GM12864 (cell line): ENCODE measurements around the gene PSMD13.

ENCODE experiments used
- DNase-seq: peaks from one replicate; pipeline ENCODE4 v3.0.0-alpha.2; 2011; ENCODE audit warnings: low read depth
- H3K4me3 ChIP-seq: 2 replicates; pipeline ENCODE4 v1.5.1; 2011; ENCODE audit warnings: mild to moderate bottlenecking, low read depth, low read length, control low read depth
- TF ChIP-seq, protein P1 (sequence below): IDR thresholded peaks from 2 replicates; pipeline ENCODE4 v1.5.1; 2011; ENCODE audit warnings: low read depth, mild to moderate bottlenecking, moderate library complexity, low read length, control low read depth, inconsistent platforms; ENCODE audit errors: missing control alignments

PSMD13 gene

DNA sequence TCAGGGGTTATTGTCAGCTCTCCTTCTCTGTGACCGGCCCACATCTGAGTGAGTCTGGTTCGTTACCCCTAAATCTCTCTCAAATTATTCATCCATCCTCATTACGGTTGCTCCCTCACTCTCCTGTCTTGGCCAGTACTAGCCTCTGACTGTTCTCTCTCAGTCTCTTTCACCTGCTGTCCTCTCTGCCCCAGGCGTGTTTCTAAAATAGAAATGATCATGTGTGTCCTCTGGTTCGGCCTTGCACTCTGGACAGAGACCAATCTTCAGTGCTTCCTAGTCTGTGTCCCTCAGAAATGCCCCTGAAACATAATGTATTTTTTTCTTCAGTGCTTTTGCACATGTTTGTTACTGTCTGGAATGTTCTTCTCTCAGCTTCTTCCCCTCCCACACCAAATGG is 4.9 kb downstream of the PSMD13 start:
- no peak overlapping the region for H3K4me3 ChIP-seq
- no peak for DNase-seq
- TF ChIP-seq, protein P1, sequence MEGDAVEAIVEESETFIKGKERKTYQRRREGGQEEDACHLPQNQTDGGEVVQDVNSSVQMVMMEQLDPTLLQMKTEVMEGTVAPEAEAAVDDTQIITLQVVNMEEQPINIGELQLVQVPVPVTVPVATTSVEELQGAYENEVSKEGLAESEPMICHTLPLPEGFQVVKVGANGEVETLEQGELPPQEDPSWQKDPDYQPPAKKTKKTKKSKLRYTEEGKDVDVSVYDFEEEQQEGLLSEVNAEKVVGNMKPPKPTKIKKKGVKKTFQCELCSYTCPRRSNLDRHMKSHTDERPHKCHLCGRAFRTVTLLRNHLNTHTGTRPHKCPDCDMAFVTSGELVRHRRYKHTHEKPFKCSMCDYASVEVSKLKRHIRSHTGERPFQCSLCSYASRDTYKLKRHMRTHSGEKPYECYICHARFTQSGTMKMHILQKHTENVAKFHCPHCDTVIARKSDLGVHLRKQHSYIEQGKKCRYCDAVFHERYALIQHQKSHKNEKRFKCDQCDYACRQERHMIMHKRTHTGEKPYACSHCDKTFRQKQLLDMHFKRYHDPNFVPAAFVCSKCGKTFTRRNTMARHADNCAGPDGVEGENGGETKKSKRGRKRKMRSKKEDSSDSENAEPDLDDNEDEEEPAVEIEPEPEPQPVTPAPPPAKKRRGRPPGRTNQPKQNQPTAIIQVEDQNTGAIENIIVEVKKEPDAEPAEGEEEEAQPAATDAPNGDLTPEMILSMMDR = no peak

DNA sequence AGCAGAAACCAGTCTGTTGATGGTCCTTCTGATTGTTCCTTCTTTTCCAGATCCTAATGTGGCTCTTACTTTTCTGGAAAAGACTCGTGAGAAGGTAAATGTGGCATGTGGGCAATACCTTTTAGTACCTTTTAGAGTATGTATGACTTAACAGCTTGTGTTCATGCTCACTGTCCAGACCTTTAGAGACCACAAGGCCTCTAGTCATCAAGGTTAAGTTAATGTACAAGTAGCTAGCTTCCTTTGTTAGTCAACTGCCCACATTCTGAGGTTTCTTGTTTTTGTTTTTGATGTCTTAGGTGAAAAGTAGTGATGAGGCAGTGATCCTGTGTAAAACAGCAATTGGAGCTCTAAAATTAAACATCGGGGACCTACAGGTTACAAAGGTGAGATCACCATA is 7.6 kb downstream of the PSMD13 start:
- no peak overlapping the region for H3K4me3 ChIP-seq
- DNase-seq = no peak
- TF ChIP-seq, protein P1 = no peak

DNA sequence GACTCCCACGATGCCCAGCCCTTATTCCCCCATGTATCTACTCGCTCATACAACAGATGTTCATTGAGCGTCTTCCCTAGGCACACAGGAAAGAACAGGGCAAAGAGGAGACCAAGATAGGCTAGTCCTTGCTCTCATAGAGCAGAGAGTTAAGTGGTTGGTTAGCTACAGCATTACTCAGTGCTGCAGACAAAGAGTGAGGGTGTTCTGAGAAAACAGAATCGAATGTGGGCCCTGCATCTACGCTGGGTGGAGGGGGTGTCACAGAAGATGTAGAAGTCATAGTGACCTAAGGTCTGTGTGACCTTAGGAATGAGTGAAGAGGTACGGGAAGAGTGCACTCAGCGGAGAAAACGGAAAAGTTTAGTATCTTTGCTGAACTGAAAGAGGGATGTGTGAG is 12.3 kb downstream of the PSMD13 start:
- DNase-seq = no peak
- H3K4me3 ChIP-seq = no peak overlapping the region
- TF ChIP-seq, protein P1 = no peak

GRCh38 chr11:250274-250673 is 13.5 kb downstream of the PSMD13 start:
- no peak overlapping the region for H3K4me3 ChIP-seq
- TF ChIP-seq, protein P1 = no peak
- no peak for DNase-seq

DNA sequence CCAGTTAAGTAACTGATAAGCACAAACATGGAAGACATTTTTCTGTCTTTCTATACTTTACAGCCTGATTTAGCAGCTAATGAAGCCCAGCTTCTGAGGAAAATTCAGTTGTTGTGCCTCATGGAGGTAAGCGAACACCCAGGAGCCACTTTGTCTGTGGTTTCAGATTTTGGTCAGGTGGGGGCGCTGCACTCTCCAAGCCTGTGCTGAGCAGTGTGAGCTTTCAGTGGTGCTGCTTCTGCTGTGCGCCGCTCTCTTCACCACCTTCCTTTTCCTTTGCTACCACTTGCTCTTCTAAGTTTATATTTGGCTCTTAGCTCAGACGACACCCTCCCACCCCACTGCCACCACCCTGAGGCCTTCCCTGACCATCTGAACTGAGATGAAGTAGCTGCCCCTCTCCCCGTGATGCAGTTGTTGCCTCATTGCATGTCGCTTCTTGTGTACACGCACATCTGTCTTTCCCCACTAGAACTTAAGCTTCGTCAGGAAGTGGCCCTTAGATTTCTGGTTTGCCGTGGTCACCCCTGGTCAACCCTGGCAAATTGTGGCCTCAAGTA is 14.0 kb downstream of the PSMD13 start:
- no peak overlapping the region for H3K4me3 ChIP-seq
- DNase-seq = no peak
- TF ChIP-seq, protein P1 = peak; percentile 77

GRCh38 chr11:251550-251949 is 14.8 kb downstream of the PSMD13 start:
- DNase-seq = no peak
- TF ChIP-seq, protein P1 = no peak

DNA sequence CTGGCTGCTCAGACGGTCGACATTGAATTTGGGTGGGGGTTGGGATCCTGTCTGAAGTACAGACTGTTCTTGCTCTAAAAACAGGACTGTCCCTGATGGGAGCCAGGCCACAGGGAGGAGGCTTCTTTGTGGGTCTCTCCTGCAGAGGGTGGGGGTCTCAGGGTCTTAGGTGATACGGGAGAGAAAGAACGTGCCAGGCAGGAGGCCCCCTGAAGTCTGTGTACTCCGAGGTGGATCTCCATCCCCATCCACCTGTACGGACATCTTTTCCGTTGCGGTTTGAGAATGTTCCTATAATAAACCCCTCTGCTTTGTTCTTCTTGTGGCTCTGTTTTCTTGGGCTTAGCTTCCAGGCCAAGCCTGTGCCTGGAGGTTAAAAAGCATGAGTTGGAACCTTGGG is 15.9 kb downstream of the PSMD13 start:
- TF ChIP-seq, protein P1 = no peak
- no peak overlapping the region for H3K4me3 ChIP-seq
- no peak for DNase-seq

More at GRCh38 chr11:251550-251949, 14.8 kb downstream of the PSMD13 start:
- H3K4me3 ChIP-seq = no peak overlapping the region
